ENCODE data around the gene GP9.

GP9 gene

DNA sequence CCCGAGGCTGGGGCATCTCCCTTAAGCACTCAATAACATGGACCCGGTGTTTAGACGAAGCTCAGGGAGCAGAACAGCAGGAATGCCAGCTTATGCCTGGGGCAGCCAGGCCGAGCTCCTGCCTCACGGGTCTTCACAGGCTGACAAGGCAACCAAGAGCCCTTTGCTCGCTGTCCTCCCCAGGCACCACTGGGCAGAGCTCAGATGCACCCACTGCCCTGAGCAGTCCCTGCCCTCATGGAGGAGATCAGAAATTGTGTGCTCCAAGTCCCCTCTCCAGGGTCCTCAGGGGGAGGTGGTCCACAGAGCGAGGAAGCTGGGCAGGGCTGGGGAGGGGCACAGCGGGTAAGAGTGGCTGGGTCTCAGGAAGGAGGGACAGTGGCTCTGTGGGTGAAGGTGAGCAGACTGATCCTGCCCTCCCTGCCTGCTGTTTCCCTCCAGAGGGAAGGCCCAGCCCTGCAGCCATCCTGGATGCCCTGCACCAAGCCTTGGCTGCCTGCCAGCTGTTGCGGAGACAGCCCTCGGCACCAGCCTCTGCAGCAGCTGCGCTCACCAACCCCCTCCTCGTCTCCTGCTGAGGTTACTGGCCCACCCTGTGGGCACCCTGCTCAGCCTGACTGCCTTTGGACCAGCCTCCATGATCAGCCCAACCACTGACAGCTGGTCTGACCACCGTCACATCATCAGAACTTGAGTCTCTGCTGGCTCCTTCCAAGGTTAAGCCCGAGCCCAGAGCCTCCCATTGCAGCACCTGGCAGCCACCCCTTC lies 21.1 kb upstream of the GP9 start:
- no peak for TF ChIP-seq CTCF (IDR thresholded peaks at IDR 0.05; ENCODE audit: low read depth, low read length)
- Histone ChIP-seq H3K36me3 (no peaks in the 10 kb centered on the region), H3K27me3 (ENCODE audit: insufficient read depth, low read depth, severe bottlenecking) (no peaks in the 10 kb centered on the region), H3K27ac (no peak overlapping the region), H3K9me3 (ENCODE audit: severe bottlenecking) (peaks cover under 1% of the 10 kb centered on the region), H3K4me3 (ENCODE audit: low read depth, low read length) (no peak overlapping the region)
- no peak for DNase-seq

- H3K27ac ChIP-seq = no peak overlapping the region
- no peak overlapping the region for H3K4me3 ChIP-seq (ENCODE audit: low read depth, low read length)
- no peaks in the 10 kb centered on the region for H3K27me3 ChIP-seq (ENCODE audit: insufficient read depth, low read depth, severe bottlenecking)
- no peak for TF ChIP-seq CTCF (IDR thresholded peaks at IDR 0.05; ENCODE audit: low read depth, low read length)
- H3K9me3 ChIP-seq (ENCODE audit: severe bottlenecking) = peaks cover 2% of the 10 kb centered on the region
- no peaks in the 10 kb centered on the region for H3K36me3 ChIP-seq
- no peak for DNase-seq
These were observed 20.6 kb upstream of the GP9 start for GRCh38 chr3:129040039-129040336.

DNA sequence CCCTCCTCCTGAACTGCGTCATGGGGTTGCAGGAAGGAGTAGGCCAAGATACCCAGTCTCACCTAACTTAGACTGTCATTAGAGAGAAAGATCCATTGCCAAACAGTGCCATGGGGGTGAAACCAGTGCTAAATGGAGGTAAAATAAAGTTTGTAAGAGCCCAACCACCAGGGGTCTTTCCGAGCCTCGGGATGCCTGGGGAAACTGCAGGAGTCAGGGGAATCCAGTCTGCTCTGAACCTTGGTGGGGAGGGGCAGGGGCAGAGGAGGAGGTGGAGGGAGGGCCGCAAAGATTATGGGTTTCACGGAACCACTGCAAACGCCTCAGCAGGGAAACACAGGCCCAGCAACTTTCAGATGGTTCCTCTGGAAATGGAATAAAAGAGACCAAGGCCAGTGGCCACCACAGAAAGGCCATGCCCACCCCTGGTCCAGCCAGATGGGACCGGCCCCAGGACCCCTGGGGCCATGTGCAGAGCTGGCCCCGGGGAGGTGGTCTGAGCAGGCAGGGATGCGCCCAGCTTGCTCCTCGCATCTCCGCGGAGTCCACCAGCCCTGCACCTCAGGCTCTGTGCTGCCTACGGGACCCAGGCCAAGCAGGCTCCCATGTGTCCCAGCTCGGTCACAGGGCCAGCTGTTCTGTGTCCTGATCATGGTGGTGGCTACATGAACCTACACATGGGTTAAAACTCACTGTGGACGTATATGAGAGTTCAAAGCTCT lies 19.8 kb upstream of the GP9 start:
- no peak overlapping the region for H3K4me3 ChIP-seq (ENCODE audit: low read depth, low read length)
- no peaks in the 10 kb centered on the region for H3K27me3 ChIP-seq (ENCODE audit: insufficient read depth, low read depth, severe bottlenecking)
- H3K9me3 ChIP-seq (ENCODE audit: severe bottlenecking) = peaks cover 5% of the 10 kb centered on the region
- no peak overlapping the region for H3K27ac ChIP-seq
- H3K36me3 ChIP-seq = no peaks in the 10 kb centered on the region
- no peak for TF ChIP-seq CTCF (IDR thresholded peaks at IDR 0.05; ENCODE audit: low read depth, low read length)
- DNase-seq = no peak

DNA sequence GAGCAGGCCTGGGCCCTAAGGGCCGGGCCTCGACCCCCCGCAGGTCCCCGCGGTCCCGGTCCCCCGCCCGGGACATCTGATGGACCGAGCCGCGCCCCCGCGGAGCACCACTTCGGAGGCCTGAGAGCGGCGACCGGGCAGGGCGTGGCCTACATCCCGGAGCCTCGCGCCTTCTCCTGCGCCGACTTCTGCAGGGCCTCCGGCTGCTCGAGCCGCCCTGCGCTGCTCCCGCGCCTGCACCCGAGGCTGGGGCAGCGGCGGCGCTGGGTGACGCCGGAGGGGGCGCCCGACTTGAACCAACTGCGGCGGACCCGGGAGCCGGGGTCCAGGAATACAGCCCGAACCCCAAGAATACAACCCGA lies 14.9 kb upstream of the GP9 start:
- DNase-seq = no peak
- no peak for TF ChIP-seq CTCF (IDR thresholded peaks at IDR 0.05; ENCODE audit: low read depth, low read length)
- no peak overlapping the region for H3K4me3 ChIP-seq (ENCODE audit: low read depth, low read length)

DNA sequence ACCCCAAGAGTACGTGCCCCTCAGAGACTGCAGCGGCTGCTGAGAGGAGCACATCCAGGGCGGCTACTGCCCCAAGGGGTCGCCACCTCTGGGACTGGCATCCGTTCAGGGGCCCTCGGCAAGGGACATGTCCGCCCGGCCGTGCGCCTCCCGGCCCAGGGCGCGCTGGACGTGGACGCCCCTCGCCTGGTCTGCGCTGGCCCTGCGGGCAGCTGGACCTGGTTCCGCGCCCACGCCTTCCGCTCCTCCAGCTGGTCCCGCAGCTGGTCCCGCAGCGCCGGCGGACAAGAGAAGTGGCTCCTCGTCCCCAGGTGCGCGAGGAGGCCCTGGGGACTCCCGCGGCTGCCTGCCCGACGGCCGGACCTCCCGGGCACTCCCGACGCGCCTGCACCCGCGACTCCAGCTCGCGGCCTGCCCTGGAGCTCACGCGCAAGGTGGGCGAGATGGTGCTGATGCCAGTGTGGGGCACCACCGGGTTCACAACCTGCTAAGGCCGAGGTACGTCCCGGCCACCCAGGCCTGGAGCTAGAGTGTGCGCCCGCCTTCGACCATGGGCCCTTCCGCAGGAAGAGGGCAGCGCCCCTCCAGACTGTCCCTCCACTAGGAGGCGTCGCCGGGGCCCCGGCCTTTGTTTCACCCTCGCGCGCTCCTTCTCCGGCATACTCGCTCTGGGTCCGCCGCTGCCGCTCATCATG lies 14.4 kb upstream of the GP9 start:
- no peaks in the 10 kb centered on the region for H3K36me3 ChIP-seq
- peaks cover 12% of the 10 kb centered on the region for H3K9me3 ChIP-seq (ENCODE audit: severe bottlenecking)
- H3K4me3 ChIP-seq (ENCODE audit: low read depth, low read length) = no peak overlapping the region
- DNase-seq = no peak
- no peak for TF ChIP-seq CTCF (IDR thresholded peaks at IDR 0.05; ENCODE audit: low read depth, low read length)
- no peaks in the 10 kb centered on the region for H3K27me3 ChIP-seq (ENCODE audit: insufficient read depth, low read depth, severe bottlenecking)
- no peak overlapping the region for H3K27ac ChIP-seq

More for the DNA sequence above, 14.9 kb upstream of the GP9 start:
- peaks cover 12% of the 10 kb centered on the region for H3K9me3 ChIP-seq (ENCODE audit: severe bottlenecking)
- H3K36me3 ChIP-seq = no peaks in the 10 kb centered on the region
- H3K27me3 ChIP-seq (ENCODE audit: insufficient read depth, low read depth, severe bottlenecking) = no peaks in the 10 kb centered on the region
- H3K27ac ChIP-seq = no peak overlapping the region
